ENCODE results near the gene TSTD1.

- TF ChIP-seq SIN3A (IDR thresholded peaks at IDR 0.05; ENCODE audit: borderline replicate concordance, insufficient read depth, low read length) (0 out of 2 replicates have a peak, but pooled peaks have one; percentile 12), POLR2AphosphoS5 (IDR thresholded peaks at IDR 0.05; ENCODE audit: low read depth, low read length) (peak; percentile 91)
Measured at GRCh38 chr1:161045736-161046604, 7.2 kb upstream of the TSTD1 start, which contains the start of gene USF1.

All from PFSK-1 (cell line).